ENCODE measurements around the gene ILF2. TPM values are rescaled to one million over a fixed set of nuclear protein-coding genes. Genes with fewer than 3 reads are reported as not detected.
"Not testable (repeated sequence)": the region's sequence is repeated elsewhere in the genome, so short reads cannot be mapped to it uniquely, and the experiment has no call there.

The ILF2 gene
- total RNA-seq, 2 experiments from 2014 or later = 287 to 334 TPM

- Histone ChIP-seq H3K9me3 (ENCODE audit: low read length) (no peaks in the 10 kb centered on the region), H2AFZ (ENCODE audit: low read length) (no peak overlapping the region), H3K27ac (ENCODE audit: low read depth, low read length, poor library complexity, severe bottlenecking) (no peak overlapping the region), H3K4me1 (ENCODE audit: insufficient read depth, low read length, poor library complexity, severe bottlenecking) (no peaks in the 10 kb centered on the region), H3K4me2 (ENCODE audit: low read length) (no peak overlapping the region), H3K79me2 (ENCODE audit: insufficient read depth, low read depth, low read length) (peaks cover under 1% of the 10 kb centered on the region; the same call in 1 of the 2 replicates), H3K9me2 (ENCODE audit: insufficient read depth, low read length) (no peaks in the 10 kb centered on the region), H3K36me3 (ENCODE audit: insufficient read depth, low read length) (peaks cover 100% of the 10 kb centered on the region), H3K4me3 (ENCODE audit: low read depth, low read length, poor library complexity, severe bottlenecking) (no peak overlapping the region), H4K20me1 (ENCODE audit: insufficient read depth, low read length) (no peaks in the 10 kb centered on the region)
- no TSS peak for BruUV-seq (replicated peaks)
- intact Hi-C loops (cut with micrococcal nuclease; ENCODE audit: unreplicated experiment) = no loop called here
- POLR2A ChIA-PET = no interaction called here
- CTCF ChIA-PET (ENCODE audit: unreplicated experiment) = no interaction called here
- no peak for DNase-seq (ENCODE audit: low spot score)
- no peak for TF ChIP-seq EZH2phosphoT487 (IDR thresholded peaks at IDR 0.05; ENCODE audit: borderline replicate concordance, low read depth, low read length)
- no peak for TF ChIP-seq CTCF (conservative IDR thresholded peaks at IDR 0.05; ENCODE audit: low read length)
Observed at GRCh38 chr1:153642161-153642560, 28.6 kb downstream of the ILF2 start.

- POLR2A ChIA-PET = no interaction called here
- no peak overlapping the region for H3K4me2 ChIP-seq (ENCODE audit: low read length)
- peaks cover 13% of the 10 kb centered on the region for H3K79me2 ChIP-seq (ENCODE audit: insufficient read depth, low read depth, low read length)
- H2AFZ ChIP-seq (ENCODE audit: low read length) = no peak overlapping the region
- H3K9me2 ChIP-seq (ENCODE audit: insufficient read depth, low read length) = no peaks in the 10 kb centered on the region
- no peak for DNase-seq (ENCODE audit: low spot score)
- CTCF ChIA-PET (ENCODE audit: unreplicated experiment) = no interaction called here
- peaks cover 4% of the 10 kb centered on the region for H3K4me1 ChIP-seq (ENCODE audit: insufficient read depth, low read length, poor library complexity, severe bottlenecking)
- H4K20me1 ChIP-seq (ENCODE audit: insufficient read depth, low read length) = no peaks in the 10 kb centered on the region
- no peaks in the 10 kb centered on the region for H3K9me3 ChIP-seq (ENCODE audit: low read length)
- no peak for TF ChIP-seq EZH2phosphoT487 (IDR thresholded peaks at IDR 0.05; ENCODE audit: borderline replicate concordance, low read depth, low read length)
- BruUV-seq (replicated peaks) = no TSS peak
- no peak overlapping the region for H3K27ac ChIP-seq (ENCODE audit: low read depth, low read length, poor library complexity, severe bottlenecking)
- intact Hi-C loops (cut with micrococcal nuclease; ENCODE audit: unreplicated experiment) = no loop called here
- H3K36me3 ChIP-seq (ENCODE audit: insufficient read depth, low read length) = peaks cover 100% of the 10 kb centered on the region
- H3K4me3 ChIP-seq (ENCODE audit: low read depth, low read length, poor library complexity, severe bottlenecking) = no peak overlapping the region
Observed at GRCh38 chr1:153640861-153641260, 29.9 kb downstream of the ILF2 start.

- H3K4me2 ChIP-seq (ENCODE audit: low read length); BruUV-seq (replicated peaks); H3K9me2 ChIP-seq (ENCODE audit: insufficient read depth, low read length); H3K4me1 ChIP-seq (ENCODE audit: insufficient read depth, low read length, poor library complexity, severe bottlenecking); CTCF ChIA-PET (ENCODE audit: unreplicated experiment); intact Hi-C loops (cut with micrococcal nuclease; ENCODE audit: unreplicated experiment); H2AFZ ChIP-seq (ENCODE audit: low read length); POLR2A ChIA-PET; H3K9me3 ChIP-seq (ENCODE audit: low read length); H3K27ac ChIP-seq (ENCODE audit: low read depth, low read length, poor library complexity, severe bottlenecking); H3K4me3 ChIP-seq (ENCODE audit: low read depth, low read length, poor library complexity, severe bottlenecking); DNase-seq (ENCODE audit: low spot score); H4K20me1 ChIP-seq (ENCODE audit: insufficient read depth, low read length): not testable (repeated sequence)
- H3K36me3 ChIP-seq (ENCODE audit: insufficient read depth, low read length) = peaks cover 96% of the 10 kb centered on the region
- peaks cover 20% of the 10 kb centered on the region for H3K79me2 ChIP-seq (ENCODE audit: insufficient read depth, low read depth, low read length)
Observed at GRCh38 chr1:153640213-153640612, 30.6 kb downstream of the ILF2 start.

GRCh38 chr1:153639280-153639679, 31.5 kb downstream of the ILF2 start:
- no peak overlapping the region for H3K4me2 ChIP-seq (ENCODE audit: low read length)
- H3K27ac ChIP-seq (ENCODE audit: low read depth, low read length, poor library complexity, severe bottlenecking) = no peak overlapping the region
- H3K36me3 ChIP-seq (ENCODE audit: insufficient read depth, low read length) = peaks cover 86% of the 10 kb centered on the region
- no TSS peak for BruUV-seq (replicated peaks)
- H2AFZ ChIP-seq (ENCODE audit: low read length) = no peak overlapping the region
- ChIA-PET CTCF (ENCODE audit: unreplicated experiment) (no interaction called here), POLR2A (no interaction called here)
- no peak for DNase-seq (ENCODE audit: low spot score)
- no peaks in the 10 kb centered on the region for H4K20me1 ChIP-seq (ENCODE audit: insufficient read depth, low read length)
- intact Hi-C loops (cut with micrococcal nuclease; ENCODE audit: unreplicated experiment) = no loop called here
- H3K4me3 ChIP-seq (ENCODE audit: low read depth, low read length, poor library complexity, severe bottlenecking) = no peak overlapping the region
- H3K9me3 ChIP-seq (ENCODE audit: low read length) = no peaks in the 10 kb centered on the region
- H3K79me2 ChIP-seq (ENCODE audit: insufficient read depth, low read depth, low read length) = peaks cover 29% of the 10 kb centered on the region
- TF ChIP-seq CTCF (conservative IDR thresholded peaks at IDR 0.05; ENCODE audit: low read length) (no peak), EZH2phosphoT487 (IDR thresholded peaks at IDR 0.05; ENCODE audit: borderline replicate concordance, low read depth, low read length) (no peak)
- H3K9me2 ChIP-seq (ENCODE audit: insufficient read depth, low read length) = no peaks in the 10 kb centered on the region
- peaks cover 10% of the 10 kb centered on the region for H3K4me1 ChIP-seq (ENCODE audit: insufficient read depth, low read length, poor library complexity, severe bottlenecking)

Data from OCI-LY7 (cell line).